HL-60/S4 treated with retinoic acid at 250 ng/mL for 4 days and 3 days (cell line): ENCODE data around the gene ATP1A2.
"Not testable (repeated sequence)": the region's sequence is repeated elsewhere in the genome, so short reads cannot be mapped to it uniquely, and the experiment has no call there.

ENCODE experiments used
- in situ Hi-C: fragments of 300-500 bp; cut with MboI; formaldehyde crosslinking; loops from 2 replicates; pipeline ENCODE4 v1.7.0; 2022; ENCODE audit warnings: low sequenced_read_pairs

ATP1A2 gene

DNA sequence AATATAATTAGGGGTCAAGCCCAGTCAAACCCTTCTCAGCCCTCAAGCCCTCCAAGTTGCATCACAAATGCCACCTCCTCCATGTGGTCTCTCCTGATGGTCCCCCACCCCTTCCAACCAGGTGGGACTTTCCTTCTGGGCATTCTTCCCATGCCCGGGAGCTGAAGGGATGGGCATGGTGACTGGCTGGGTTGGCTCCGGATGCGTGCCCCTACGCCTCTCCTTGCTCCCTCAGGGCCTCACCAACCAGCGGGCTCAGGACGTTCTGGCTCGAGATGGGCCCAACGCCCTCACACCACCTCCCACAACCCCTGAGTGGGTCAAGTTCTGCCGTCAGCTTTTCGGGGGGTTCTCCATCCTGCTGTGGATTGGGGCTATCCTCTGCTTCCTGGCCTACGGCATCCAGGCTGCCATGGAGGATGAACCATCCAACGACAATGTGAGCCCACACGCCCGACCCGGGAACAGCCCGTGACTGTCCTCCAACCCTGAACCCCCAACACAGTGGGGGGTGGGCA is 7.5 kb downstream of the ATP1A2 start:
- in situ Hi-C loops: no loop called here

DNA sequence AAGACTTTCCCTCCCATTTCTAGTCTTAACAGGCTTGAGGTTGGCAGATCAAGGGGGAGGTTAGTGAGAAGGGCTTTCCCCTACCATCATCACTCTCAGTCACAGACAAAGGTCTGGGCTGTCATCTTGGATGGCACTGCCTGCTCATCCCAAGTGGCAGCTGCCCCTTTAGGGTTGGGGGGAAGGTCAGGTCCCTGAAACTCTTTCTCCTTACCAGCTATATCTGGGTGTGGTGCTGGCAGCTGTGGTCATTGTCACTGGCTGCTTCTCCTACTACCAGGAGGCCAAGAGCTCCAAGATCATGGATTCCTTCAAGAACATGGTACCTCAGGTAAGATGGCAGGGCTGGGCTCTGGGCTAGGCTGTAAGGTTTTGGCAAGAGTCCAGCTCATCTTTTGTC is 8.2 kb downstream of the ATP1A2 start:
- in situ Hi-C loops: no loop called here

DNA sequence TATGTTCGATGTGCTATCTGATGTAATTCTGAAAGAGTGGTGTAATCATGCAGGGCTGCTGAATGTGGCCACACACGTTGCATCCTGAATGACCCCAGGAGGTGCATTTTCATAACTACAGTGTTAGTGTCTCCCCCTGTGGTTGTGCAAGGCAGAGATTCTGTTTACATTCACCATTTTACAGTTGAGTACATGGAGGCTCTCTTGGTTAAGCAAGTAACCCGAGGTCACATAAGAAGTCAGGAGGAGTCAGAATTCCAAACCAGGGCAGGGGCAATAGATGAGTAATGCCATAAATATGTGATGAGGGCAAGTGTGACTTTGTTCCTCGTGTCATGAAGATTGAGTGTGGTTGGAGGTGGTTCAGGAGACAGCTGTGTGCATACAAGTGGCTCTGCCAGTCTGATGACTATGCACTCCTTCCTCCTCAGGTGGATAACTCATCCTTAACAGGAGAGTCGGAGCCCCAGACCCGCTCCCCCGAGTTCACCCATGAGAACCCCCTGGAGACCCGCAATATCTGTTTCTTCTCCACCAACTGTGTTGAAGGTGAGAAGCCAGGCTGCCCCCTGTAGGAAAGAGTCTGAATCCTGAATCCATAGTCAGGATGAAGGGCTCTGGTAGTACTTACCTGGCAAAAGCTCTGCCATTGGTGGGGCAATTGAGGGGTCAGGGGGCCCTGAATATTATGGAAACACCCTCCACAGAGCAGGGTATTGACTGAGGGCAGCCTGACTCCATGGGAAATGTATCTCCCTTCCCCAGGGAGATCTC is 9.3 kb downstream of the ATP1A2 start:
- in situ Hi-C loops: no loop called here

GRCh38 chr1:160125746-160126145 is 10.2 kb downstream of the ATP1A2 start:
- in situ Hi-C loops: no loop called here

- in situ Hi-C loops: not testable (repeated sequence)
Observed at GRCh38 chr1:160126342-160126741, 10.8 kb downstream of the ATP1A2 start.

- in situ Hi-C loops: no loop called here
Observed at GRCh38 chr1:160127381-160127780, 11.8 kb downstream of the ATP1A2 start.

- in situ Hi-C loops: no loop called here
Observed at GRCh38 chr1:160127865-160128523, 12.4 kb downstream of the ATP1A2 start.

- in situ Hi-C loops: no loop called here
Observed at GRCh38 chr1:160128636-160129035, 13.1 kb downstream of the ATP1A2 start.

- in situ Hi-C loops: no loop called here
Observed at GRCh38 chr1:160129046-160129445, 13.5 kb downstream of the ATP1A2 start.

DNA sequence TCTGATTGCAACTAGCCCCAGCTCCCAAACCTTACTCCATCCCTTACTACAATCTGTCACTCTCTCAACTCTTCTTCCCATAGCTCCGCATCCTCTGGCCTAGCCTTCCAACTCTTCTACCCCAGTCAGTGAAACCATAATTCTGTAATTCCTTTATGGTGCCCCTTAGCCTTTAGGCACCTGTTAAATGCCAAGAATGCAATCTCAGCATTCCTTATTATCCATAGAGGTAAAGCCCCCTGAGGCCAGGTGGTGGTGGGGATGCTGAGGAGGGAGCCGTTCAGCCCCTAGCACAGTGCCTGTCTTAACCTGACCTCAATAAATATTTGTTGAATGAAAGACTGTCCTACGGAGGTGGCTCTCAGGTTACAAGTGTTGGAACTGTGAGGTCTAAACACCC is 14.0 kb downstream of the ATP1A2 start:
- in situ Hi-C loops: no loop called here

DNA sequence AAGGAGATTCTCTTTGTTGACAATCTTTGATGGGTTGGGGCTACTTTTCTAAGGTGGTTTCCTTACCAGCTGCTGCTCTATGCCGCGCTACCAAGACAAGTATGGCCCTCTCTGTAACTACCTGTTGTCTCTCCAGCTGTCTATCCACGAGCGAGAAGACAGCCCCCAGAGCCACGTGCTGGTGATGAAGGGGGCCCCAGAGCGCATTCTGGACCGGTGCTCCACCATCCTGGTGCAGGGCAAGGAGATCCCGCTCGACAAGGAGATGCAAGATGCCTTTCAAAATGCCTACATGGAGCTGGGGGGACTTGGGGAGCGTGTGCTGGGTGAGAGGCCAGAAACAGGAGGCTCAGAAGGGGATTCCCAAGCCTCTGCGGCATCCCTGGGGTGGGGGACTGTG is 14.4 kb downstream of the ATP1A2 start:
- in situ Hi-C loops: no loop called here

- in situ Hi-C loops: no loop called here
Observed at GRCh38 chr1:160130486-160130885, 14.9 kb downstream of the ATP1A2 start.

- in situ Hi-C loops: no loop called here
Observed at GRCh38 chr1:160130939-160131338, 15.4 kb downstream of the ATP1A2 start.

GRCh38 chr1:160131803-160132565 is 16.4 kb downstream of the ATP1A2 start:
- in situ Hi-C loops: no loop called here

DNA sequence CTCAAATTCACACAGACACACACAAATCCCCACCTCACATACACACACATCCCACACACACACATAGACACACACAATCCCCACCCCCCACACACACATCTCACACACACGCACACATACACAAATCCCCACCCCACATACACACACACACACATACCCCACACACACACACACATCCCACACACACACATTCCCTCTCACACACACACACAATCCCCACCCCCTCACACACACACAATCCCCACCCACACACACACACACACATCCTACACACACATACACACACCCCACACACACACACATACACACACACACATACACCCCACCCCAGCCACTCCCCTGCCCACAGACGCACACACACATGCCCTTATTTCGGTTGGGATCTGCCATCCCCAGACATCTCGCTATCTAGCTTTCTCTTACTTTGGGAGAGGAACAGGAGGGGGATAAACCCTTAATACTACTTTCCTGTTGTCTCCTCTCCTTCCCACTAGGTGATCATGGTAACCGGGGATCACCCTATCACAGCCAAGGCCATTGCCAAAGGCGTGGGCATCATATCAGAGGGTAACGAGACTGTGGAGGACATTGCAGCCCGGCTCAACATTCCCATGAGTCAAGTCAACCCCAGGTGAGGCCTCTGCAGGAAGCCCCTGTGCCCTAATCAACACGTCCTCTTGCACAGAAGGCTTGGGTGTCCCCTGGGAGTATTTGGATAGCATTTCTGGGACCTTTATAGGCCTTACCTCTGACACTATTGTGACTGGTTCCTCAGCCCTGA is 18.6 kb downstream of the ATP1A2 start:
- in situ Hi-C loops: no loop called here

DNA sequence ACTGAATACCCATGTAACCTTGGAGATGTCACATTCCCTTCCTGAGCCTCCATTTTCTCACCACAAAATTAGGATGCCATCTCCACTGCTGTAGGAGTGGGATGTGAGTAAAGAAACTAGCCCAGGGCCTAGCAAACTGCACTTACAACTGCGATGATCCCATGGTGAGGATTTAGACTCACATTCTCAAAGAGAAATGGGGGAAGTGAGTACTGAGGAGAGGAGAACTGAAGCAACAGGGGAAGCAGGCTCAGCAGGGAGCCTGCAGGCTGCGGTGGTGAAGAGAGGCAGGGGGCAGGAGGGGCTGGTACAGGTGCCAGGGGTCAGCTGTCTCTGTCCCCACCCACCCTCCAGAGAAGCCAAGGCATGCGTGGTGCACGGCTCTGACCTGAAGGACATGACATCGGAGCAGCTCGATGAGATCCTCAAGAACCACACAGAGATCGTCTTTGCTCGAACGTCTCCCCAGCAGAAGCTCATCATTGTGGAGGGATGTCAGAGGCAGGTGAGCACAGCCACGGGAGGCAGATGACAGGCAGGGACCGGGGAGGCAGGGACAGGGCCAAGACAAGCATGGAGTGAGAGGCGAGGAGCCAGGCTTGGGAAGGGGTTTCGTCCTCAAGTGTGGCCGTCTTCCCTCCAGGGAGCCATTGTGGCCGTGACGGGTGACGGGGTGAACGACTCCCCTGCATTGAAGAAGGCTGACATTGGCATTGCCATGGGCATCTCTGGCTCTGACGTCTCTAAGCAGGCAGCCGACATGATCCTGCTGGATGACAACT is 19.4 kb downstream of the ATP1A2 start:
- in situ Hi-C loops: no loop called here

GRCh38 chr1:160136121-160136925 is 20.8 kb downstream of the ATP1A2 start:
- in situ Hi-C loops: no loop called here

- in situ Hi-C loops: no loop called here
Observed at GRCh38 chr1:160136926-160137200, 21.3 kb downstream of the ATP1A2 start.

DNA sequence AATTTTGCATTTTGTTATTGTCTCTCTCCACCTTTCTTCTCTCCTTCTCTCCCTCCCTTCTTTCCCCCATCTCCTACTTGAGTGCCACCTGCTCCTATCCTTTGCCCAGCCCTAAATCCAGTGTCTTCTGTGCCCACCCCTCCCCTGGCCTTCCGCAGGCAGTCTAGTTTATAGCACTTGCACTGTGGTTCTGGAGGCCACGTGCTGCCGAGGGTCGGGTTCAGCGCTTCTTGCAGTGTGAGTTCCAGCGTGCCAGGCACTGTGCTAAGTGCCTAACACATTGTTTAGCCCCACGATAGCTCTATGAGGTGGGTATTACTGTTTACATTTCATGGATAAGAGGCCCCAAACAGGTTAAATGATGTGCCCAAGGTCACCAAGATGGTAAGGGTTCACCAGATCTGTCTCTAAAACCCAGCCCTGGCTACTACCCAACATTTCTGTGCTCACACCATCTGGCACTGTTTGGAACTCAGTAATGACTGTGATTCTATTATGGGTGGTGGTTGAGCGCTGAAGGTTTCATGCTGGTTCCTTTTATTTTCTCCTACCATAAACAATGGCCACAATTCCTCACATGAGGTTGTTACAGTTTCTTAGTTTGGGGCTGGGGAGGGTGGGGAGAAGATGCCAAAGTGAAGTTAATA is 21.8 kb downstream of the ATP1A2 start:
- in situ Hi-C loops: no loop called here
